Activated gamma-delta T cell (primary cell): ENCODE measurements around the gene PAM16.

Experiments used
- DNase-seq: peaks from one replicate; lab custom pipeline; 2025; lab: John Stamatoyannopoulos, UW

Gene PAM16

DNA sequence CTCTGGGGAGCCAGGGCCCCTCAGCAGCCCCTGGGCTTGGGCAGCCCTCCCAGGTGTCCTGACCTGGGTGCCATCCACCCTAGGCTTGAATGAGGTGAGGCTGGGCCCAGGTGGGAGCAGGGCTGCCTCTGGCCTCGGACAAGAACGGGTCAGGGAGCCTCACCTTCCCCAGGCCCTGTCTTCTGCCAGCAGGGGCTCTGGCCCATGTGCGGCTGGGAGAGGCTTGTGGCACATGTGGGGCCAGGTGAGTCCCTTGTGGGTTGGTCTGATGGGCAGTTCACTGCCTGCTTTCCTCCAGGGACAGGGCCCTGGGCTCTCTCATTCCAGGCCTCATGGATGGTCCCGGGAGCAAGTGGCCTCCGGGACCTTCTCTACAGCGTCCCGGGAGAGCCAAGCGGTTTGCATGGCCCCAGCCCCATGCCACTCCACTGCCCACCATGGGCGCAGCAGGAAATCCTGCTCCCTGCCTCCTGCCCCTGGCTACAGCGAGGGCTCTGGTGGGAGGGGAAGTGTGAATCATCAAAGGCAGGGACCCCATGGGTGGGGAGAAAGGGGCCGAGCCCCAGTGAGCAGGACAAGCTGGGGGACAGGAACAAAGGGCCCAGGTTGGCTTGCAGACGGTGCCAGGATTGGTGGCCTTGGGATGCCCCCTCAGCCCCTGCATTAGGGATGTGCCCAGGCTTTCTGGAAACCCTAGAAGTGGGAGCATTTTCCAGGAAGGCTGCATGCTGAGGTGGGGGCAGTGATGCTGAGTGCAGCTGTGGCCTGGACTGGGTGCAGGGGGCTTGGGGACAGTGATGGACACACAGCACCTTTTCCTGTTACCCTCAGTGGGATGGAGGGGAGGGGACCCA, 32.7 kb upstream of the PAM16 start:
- no peak for DNase-seq

DNA sequence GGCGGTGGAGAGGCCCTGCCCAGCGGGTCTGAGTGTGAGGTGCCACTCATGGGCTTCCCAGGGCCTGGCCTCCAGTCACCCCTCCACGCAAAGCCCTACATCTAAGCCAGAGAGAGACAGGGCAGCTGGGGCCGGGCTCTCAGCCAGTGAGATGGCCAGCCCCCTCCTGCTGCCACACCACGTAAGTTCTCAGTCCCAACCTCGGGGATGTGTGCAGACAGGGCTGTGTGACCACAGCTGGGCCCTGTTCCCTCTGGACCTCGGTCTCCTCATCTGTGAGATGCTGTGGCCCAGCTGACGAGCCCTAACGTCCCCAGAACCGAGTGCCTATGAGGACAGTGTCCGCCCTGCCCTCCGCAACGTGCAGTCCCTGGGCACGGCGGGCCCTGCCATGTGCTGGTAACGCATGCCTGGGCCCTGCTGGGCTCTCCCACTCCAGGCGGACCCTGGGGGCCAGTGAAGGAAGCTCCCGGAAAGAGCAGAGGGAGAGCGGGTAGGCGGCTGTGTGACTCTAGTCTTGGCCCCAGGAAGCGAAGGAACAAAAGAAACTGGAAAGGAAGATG, 31.8 kb upstream of the PAM16 start:
- no peak for DNase-seq

DNA sequence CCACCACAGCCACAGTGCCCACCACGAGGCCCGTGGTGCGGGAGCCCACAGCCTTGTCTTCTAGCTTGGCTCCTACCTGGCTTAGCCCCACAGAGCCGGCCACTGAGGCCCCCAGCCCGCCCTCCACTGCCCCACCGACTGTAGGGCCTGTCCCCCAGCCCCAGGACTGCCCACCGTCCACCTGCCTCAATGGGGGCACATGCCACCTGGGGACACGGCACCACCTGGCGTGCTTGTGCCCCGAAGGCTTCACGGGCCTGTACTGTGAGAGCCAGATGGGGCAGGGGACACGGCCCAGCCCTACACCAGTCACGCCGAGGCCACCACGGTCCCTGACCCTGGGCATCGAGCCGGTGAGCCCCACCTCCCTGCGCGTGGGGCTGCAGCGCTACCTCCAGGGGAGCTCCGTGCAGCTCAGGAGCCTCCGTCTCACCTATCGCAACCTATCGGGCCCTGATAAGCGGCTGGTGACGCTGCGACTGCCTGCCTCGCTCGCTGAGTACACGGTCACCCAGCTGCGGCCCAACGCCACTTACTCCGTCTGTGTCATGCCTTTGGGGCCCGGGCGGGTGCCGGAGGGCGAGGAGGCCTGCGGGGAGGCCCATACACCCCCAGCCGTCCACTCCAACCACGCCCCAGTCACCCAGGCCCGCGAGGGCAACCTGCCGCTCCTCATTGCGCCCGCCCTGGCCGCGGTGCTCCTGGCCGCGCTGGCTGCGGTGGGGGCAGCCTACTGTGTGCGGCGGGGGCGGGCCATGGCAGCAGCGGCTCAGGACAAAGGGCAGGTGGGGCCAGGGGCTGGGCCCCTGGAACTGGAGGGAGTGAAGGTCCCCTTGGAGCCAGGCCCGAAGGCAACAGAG, 31.0 kb upstream of the PAM16 start:
- DNase-seq = no peak

DNA sequence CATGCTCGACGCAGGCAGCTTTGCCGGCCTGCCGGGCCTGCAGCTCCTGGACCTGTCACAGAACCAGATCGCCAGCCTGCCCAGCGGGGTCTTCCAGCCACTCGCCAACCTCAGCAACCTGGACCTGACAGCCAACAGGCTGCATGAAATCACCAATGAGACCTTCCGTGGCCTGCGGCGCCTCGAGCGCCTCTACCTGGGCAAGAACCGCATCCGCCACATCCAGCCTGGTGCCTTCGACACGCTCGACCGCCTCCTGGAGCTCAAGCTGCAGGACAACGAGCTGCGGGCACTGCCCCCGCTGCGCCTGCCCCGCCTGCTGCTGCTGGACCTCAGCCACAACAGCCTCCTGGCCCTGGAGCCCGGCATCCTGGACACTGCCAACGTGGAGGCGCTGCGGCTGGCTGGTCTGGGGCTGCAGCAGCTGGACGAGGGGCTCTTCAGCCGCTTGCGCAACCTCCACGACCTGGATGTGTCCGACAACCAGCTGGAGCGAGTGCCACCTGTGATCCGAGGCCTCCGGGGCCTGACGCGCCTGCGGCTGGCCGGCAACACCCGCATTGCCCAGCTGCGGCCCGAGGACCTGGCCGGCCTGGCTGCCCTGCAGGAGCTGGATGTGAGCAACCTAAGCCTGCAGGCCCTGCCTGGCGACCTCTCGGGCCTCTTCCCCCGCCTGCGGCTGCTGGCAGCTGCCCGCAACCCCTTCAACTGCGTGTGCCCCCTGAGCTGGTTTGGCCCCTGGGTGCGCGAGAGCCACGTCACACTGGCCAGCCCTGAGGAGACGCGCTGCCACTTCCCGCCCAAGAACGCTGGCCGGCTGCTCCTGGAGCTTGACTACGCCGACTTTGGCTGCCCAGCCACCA, 30.2 kb upstream of the PAM16 start:
- no peak for DNase-seq

DNA sequence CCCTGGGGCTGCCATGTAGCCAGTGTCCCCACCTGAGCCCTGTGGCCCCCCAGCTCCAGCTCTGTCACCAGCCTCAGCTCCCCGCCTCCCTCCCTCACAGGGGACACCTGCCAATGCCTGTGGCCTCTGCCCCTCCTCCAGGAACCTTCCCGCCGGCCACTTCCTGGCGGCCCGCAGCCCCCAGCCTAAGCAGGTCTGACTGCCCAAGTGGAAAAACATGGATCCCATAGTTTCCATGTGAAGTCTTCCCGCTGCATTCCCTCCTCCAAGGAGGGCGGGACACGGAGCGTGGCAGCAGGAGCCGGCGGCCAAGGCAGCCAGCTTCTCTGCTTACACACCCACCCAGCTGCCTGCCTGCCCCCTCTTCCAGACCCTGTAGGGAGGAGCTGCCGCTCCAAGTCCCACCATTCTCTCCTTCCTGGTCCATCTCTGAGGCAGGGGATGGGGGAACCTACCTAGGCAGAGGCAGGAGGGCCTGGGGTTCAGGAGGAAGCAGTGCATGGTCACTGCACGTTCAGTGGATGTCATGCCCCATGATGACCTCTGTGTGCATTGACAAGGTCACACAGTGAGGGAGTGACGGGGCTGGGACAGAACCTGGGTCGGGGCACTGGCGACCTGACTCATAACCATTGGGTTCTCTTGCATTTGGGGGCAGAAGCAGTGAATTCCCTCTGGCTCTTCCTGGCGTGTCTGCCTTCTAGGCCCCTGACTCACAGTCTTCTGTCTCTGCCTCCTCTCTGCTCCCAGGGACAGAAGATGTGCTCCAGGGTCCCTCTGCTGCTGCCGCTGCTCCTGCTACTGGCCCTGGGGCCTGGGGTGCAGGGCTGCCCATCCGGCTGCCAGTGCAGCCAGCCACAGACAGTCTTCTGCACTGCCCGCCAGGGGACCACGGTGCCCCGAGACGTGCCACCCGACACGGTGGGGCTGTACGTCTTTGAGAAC, 29.3 kb upstream of the PAM16 start:
- DNase-seq = no peak

DNA sequence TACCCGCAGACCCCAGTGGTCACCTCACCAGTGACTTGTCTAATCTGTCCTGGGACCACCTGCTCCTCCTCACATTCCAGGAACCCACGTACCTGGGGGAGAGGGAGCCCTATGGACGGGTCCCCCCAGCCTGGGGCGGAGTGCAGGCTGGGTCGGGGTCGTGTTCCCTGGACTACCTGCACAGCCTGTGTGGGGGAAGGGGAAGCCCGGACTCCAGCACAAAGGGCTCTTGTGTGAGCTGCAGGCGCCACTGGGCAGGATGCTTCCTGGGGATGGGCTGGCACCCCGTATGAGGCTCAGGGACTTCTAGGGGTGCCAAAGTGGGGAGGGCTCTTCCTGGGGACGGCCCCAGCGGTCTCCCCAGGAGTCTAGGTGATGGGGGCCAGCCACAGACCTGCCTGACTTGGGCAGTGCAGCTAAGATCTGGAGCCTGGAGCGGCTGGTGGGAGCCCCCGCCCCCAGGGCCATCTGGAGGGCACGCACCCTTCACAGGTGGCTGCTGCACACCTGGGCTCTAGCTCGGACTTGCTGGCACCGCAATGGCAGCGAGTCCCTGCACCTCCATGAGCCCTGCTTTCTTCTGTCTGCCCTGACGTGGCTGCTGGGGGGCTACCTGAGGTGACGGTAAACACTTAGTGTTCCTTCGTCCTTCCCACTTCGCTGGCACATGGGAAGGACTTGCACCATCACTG, 28.0 kb upstream of the PAM16 start:
- DNase-seq = no peak

DNA sequence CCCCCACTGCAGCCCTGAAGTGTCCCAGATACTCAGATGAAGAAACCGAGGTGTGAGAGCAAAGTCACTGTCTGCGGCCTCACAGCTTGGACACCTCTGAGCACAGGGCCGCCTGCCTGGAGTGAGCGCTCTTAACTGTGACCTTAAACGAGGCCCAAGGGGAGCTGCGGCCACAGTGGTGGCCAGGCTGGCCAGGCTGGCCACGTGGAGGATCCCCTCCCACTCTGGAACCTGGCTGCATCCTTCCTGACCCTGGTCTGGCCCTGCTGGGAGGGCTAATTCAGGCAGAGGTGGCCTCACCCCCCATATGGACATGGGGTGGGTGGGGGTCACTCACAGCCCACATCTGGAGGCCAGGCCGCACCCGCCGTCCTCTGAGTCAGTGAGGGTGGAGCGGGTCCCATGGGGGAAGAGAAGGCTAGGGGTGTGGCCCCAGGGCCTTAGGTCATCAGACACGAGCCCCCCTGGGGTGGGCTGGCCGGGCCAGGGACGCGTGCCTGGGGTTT, 27.1 kb upstream of the PAM16 start:
- no peak for DNase-seq

DNA sequence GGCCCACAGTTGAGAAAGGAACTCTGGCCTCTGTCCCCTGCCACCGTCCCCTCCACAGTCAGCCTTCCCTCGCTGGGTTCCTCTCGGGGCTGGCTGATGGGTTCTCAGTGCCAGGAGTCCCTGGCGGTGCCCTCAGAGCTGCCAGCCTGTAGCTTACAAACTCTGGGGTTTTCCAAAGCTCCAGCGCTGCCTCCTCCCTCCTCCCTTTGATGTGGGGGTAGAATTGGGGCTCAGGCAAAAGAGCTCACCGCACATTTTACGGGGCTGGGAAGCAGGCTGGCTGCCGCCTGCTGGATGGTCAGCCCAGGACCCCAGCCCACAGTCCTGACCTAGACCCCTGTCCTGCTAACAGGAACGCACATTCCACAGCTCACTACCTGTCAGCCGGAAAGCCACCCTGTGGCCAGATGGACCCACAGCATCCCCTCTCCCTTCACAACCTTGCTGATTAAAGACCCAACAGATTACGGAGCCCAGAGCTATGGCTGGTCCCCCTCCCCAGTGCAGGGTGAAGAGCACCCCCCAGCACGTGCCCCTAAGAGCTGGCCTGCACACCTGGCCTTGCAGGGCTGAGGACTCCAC, 26.5 kb upstream of the PAM16 start:
- no peak for DNase-seq

DNA sequence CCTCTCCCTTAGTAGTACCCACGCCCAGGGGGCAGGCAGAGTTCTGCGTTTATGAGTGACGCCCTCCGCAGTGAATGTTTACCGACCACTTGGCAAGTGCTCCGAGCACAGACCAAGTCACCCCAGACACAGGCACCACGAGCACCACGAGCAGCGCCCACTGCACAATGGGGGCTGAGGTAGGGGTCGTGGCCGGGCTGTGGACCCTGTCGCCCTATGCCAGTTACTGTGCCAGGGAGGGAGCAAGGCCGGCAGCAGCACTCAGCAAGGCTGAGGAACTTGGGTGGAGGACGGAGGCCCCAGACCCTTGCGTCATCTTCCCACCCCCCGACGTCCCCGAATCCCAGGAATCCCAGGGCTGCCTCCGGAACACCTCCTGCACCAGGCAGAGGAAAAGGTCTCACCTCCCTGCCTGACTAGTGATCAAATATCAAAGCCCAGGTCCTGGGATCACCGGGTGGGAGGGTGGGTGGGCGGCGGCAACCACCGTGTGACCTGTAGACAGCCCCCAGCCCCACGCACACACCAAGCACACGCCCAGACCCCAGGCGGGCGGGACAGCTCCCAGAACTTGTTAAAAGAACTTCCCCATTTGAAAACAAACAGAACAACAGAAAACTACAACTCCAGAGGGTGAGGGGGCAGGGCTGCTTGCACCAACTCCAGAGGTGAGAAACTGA, 25.9 kb upstream of the PAM16 start:
- no peak for DNase-seq

DNA sequence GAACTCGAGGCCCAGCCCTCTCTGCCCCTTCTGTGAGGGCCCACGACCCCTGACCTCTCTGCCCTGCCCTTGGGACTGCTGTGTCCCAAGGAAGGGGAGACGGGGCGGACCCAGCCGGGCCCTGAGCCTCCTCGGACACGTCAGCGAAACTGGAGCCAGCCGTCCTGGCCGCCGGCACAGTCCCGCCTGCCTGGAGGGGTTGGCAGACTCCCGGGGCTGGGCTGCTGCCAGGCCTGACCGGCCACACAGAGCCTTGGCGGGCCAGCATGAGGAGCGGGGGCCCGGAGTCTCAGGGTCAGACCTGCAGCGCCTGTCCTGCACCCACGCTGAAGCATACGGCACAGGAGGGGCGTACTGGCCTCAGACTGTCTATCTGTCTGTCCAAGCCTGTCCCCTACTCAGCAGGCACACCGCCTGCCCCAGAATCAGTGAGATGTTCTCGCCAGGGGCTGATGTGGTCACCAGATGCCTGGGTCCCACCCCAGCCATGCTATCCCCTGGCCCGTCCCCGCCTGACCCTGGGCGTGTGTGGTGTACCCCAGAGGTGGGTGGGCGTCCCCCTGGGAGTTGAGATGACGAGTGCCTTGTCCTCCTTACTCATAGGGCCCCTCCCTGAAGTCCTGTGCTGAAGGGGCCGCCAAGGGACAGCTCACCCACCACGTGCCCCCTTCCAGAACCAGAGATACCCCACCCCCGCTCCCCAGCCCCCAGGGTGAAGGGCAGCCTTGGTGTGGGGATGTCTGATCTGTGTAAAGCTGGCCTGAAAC, 25.2 kb upstream of the PAM16 start:
- DNase-seq = no peak

DNA sequence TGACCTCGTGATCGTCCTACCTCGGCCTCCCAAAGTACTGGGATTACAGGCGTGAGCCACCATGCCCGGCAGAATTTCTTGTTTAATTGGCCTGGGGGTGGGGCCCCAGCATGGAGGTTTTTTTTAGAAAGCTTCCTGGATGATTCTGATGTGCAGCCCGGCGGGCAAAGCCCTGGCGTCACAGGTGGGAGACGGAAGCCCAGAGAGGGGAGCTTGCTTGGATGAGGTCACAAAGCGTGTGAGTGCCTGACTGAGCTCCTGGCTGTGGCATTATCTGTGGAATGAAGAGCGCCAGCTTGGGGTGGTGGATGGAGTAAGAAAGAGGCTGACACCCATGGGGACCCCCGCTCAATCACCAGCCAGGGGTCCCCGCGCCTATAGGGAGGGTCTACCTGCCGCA, 24.6 kb upstream of the PAM16 start:
- DNase-seq = no peak

DNA sequence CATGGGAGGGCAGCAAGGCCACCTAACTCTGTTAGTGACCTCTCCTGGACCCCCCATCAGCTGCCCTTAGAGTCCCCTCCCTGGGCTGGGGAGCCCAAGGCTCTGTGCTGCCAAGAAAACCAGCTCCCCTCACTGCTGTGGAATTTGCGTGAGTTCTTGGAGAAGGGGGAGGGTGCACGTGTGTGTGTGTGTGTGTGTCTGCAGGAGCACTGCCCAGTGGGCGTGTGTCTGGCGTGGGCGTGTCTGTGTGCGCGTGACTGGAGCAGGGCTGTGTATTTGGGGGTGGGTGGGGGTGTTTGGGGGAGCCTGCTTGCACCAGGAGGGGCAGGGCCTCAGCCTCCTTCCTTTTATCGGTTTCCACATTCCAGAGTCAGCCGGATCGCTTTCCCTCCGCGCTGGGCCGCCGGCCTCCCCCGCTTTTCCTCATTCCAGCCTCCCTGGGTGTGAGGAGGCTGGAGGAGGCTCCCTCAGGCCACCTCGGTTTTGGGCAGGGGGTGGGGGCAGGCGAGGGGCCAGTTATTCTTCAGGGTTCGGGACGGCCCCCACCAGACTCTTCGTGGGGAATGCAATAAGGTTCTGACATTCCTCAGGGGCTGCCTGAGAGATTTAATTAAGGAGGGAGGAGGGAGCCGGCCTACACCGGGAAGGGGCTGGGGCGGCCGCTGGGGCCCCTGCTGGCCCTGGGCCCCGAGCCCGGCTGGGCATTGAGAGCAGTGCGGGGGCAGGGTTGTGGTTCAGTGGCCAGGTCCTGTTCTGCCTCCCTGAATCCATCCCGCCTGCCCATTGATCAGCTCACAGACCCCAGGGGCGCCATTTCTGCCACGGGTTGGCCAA, 23.0 kb upstream of the PAM16 start:
- no peak for DNase-seq

DNA sequence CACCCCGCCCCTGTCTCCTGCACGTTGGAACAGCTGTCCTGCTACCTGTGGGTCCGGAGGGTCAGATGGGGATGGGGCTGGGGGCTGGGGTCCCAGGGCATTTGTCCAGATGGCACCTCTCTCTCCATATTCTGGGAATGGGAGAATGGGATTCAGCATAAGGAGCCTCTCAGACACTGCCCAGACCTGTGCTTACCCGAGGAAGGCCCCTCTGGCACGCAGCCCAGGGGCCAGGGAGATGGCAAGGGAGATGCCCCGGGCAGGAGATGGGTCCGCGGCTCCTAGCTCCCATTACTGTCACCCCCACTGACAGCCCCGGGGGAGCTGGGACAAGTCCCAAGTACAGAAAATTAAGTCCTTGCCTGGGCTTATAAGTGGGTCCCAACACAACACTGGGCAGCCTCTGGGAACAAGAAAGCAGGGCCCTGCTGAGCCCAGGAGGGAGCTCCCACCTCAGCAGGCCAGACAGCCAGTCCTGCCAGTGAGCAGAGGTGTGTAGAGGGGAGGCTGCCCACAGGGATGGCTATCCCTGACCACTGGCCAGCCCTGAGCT, 22.3 kb upstream of the PAM16 start:
- DNase-seq = no peak

DNA sequence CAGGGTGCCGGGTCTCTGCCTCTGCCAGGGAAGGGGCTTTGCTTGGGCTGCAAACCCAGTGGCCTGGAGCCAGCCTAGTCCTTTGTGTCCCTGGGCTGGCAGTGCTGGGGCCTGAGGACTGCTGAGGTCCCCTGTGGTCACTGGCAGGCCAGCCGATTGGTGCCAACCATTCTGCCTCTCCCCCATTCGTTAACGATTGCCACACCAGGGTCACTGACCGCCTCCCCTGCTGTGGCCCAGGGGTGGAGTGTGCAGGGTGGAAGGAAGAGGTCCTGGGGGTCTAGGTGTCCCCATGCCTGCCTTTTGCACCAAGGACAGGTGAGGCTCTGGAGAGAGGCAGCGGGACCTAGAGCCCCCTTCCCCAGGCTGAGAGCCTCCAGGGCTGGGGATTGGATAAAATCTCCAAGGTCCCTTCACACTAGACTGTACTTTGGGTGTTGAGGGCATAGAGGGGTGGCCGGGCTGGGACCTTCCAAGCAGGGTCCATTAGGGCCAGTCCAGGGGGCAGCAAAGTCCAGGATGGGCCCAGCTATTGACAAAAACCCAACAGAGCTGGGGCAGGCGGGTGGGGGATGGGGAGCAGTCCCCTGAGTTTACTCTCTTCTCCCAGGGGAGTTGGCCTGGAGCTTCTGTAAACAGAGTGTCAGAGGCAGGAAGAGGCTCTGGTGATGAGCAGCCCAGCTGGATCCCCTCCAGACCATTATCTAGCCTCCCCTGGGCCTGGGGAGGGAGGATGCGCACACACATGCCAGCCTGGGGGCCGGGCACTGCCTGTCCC, 21.6 kb upstream of the PAM16 start:
- no peak for DNase-seq

DNA sequence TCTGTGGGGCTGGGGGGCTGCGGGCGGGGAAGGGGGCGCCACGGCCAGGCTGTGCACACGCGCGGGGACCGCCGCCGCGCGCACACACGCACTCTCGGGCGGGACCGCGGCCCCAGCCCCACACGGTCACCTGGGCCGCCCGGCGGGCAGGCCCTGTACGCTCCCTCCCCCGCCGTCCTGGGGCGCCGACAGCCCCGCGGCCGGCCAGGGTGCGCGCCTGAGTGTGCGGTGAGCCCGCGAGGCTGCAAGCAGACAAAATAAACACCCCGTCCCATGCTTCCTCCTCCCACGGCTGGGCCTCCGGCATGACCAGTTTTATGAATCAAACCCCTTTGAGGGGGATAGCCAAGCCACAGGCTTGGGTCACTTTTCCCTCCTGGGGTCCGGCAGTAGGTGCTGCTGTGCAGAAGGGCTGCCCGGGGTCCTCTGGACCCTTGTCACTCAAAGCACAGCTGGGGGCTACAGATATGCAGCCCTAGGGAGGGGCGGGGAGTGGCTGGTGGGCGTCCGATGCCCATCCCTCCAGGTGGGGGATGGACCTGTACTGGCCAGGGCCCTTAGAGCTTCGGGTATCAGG, 21.0 kb upstream of the PAM16 start:
- no peak for DNase-seq
